HepG2 (cell line): ENCODE measurements around the gene MEIG1. TPM values are rescaled to one million over a fixed set of nuclear protein-coding genes. Genes with fewer than 3 reads are reported as not detected.

ENCODE experiments used
- AKAP8 ChIP-seq: sonication (generic); formaldehyde crosslinking; IDR thresholded peaks from 2 replicates; pipeline ENCODE4 v1.5.1; 2020; ENCODE audit warnings: mild to moderate bottlenecking, missing genetic modification reagents
- ASH2L ChIP-seq: fragments of 300-600, 200-600 bp; sonication (generic); IDR thresholded peaks from 2 replicates; pipeline ENCODE4 v1.7.0; 2017; ENCODE audit warnings: low read depth, mild to moderate bottlenecking, moderate library complexity, mixed read lengths, low read length; ENCODE audit not compliant: insufficient read length
- CBX1 ChIP-seq: IDR thresholded peaks from one replicate; pipeline ENCODE4 v1.6.1; 2016; ENCODE audit warnings: antibody characterized with exemption, low read depth
- IRF1 ChIP-seq: sonication (generic); formaldehyde crosslinking; IDR thresholded peaks from 2 replicates; pipeline ENCODE4 v1.4.0; 2020; ENCODE audit warnings: low read depth, mild to moderate bottlenecking, missing genetic modification reagents
- LBX2 ChIP-seq: sonication (generic); formaldehyde crosslinking; IDR thresholded peaks from 2 replicates; pipeline ENCODE4 v1.5.0; 2020; ENCODE audit warnings: missing genetic modification reagents, mild to moderate bottlenecking, borderline replicate concordance
- MNT ChIP-seq: fragments of 450-650 bp; IDR thresholded peaks from 2 replicates; pipeline ENCODE4 v1.6.1; 2016
- NFAT5 ChIP-seq: sonication (generic); formaldehyde crosslinking; IDR thresholded peaks from 2 replicates; pipeline ENCODE4 v1.4.0; 2020; ENCODE audit warnings: missing genetic modification reagents
- PCBP2 ChIP-seq: fragments of 200-400 bp; formaldehyde crosslinking; optimal IDR thresholded peaks from 2 replicates; pipeline ENCODE3; 2018; ENCODE audit warnings: low read length, low read depth; ENCODE audit not compliant: poor library complexity, severe bottlenecking
- RAD21 ChIP-seq: fragments of 450-650 bp; formaldehyde crosslinking; IDR thresholded peaks from 2 replicates; pipeline ENCODE4 v1.5.0; 2020; ENCODE audit warnings: mild to moderate bottlenecking
- ZBED4 ChIP-seq: sonication (generic); formaldehyde crosslinking; IDR thresholded peaks from 2 replicates; pipeline ENCODE4 v1.4.0; 2020; ENCODE audit warnings: missing genetic modification reagents, borderline replicate concordance
- ZNF383 ChIP-seq: sonication (generic); formaldehyde crosslinking; IDR thresholded peaks from 2 replicates; pipeline ENCODE4 v1.4.0; 2020; ENCODE audit warnings: missing genetic modification reagents, mild to moderate bottlenecking, borderline replicate concordance
- ZNF543 ChIP-seq: sonication (generic); formaldehyde crosslinking; IDR thresholded peaks from 2 replicates; pipeline ENCODE4 v1.4.0; 2020; ENCODE audit warnings: mild to moderate bottlenecking, missing genetic modification reagents
- ZNF558 ChIP-seq: sonication (generic); formaldehyde crosslinking; IDR thresholded peaks from 2 replicates; pipeline ENCODE4 v1.9.0; 2022; ENCODE audit warnings: mild to moderate bottlenecking, missing genetic modification reagents, borderline replicate concordance
- ZNF83 ChIP-seq: sonication (generic); formaldehyde crosslinking; IDR thresholded peaks from 2 replicates; pipeline ENCODE4 v1.4.0; 2020; ENCODE audit warnings: missing genetic modification reagents, mild to moderate bottlenecking, borderline replicate concordance
- ZNF841 ChIP-seq: sonication (generic); formaldehyde crosslinking; IDR thresholded peaks from 2 replicates; pipeline ENCODE4 v1.8.1; 2023; ENCODE audit warnings: missing genetic modification reagents, borderline replicate concordance
- polyA plus RNA-seq, 8 experiments: library from polyadenylated mRNA; depleted of rRNA in 3 of 8; stranded (reverse) in 7 of 8; unstranded in 1 of 8; fragments of >200 nt; fragmentation: Illumina TruSeq in 4 of 8; extraction: Trizol in 4 of 8; gene quantifications; 2 replicates each; pipeline versions ENCODE4 v1.2.1 to v1.2.3, GENCODE V29; 2011 to 2016; ENCODE audit warnings: low read depth in 4 of 8, missing spikeins in 1 of 8, mixed read lengths in 1 of 8; ENCODE audit not compliant: insufficient read depth in 1 of 8
- total RNA-seq, 5 experiments: library from RNA; depleted of rRNA; stranded (reverse); fragments of >200 nt; fragmentation: Illumina TruSeq; extraction: Trizol; gene quantifications; 2 replicates each; pipeline ENCODE4 v1.2.3, GENCODE V29; 2016; ENCODE audit warnings: low read depth in 1 of 5

MEIG1 gene
- total and polyA plus RNA-seq, 2 of the 13 experiments (the other 11 are each of a cell fraction or from before 2014, with no cell fraction given): not detected

- TF ChIP-seq LBX2 (CRISPR knock-in tag) (no peak; the same call in 1 of the 2 replicates), RAD21 (peak; percentile 30; the same call in 1 of the 2 replicates), ZNF83 (CRISPR knock-in tag) (0 out of 2 replicates have a peak, but pooled peaks have one; percentile 57), IRF1 (CRISPR knock-in tag) (peak; percentile 94; the same call in 1 of the 2 replicates), AKAP8 (CRISPR knock-in tag) (peak; percentile 84; the same call in 1 of the 2 replicates), ZBED4 (CRISPR knock-in tag) (0 out of 2 replicates have a peak, but pooled peaks have one; percentile 33), PCBP2 (no peak), NFAT5 (CRISPR knock-in tag) (no peak), MNT (peak; percentile 49), CBX1 (peak; percentile 54), ASH2L (peak; percentile 93), ZNF558 (CRISPR knock-in tag) (peak; percentile 95; the same call in 1 of the 2 replicates), ZNF841 (peak; percentile 96), ZNF543 (CRISPR knock-in tag) (peak; percentile 83; the same call in 1 of the 2 replicates), ZNF383 (CRISPR knock-in tag) (no peak)
Observed at GRCh38 chr10:14954001-14954770, 5.0 kb upstream of the MEIG1 start, which contains the start of gene DCLRE1C (continued).
